ENCODE measurements around the gene CFAP90. TPM values are rescaled to one million over a fixed set of nuclear protein-coding genes. Genes with fewer than 3 reads are reported as not detected.

CFAP90 gene
- total RNA-seq, 1 experiment from 2014 or later = not detected

DNA sequence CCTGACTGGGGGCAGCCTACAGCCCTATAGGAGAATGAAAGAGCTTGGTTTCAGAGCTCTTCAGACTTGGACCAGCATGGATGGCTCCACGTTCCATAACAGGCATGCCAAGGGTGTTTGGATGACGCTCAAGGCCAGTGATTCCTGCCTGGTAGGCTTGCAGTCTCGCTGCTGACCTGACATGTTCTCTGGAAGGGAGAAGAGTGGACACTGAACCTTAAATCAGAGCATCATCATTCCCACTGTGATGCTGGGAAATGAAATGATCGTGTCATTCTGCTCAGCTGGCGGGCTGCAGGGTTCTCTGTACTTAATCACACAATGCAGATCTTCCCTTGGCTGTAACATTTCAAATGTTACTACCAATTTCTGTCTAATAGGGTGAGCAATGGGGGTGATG, 57.0 kb downstream of the CFAP90 start:
- no peak overlapping the region for H3K4me2 ChIP-seq (ENCODE audit: low read length)
- CTCF ChIA-PET = no interaction called here
- H3K27me3 ChIP-seq (ENCODE audit: insufficient read depth, low read length) = peaks cover 14% of the 10 kb centered on the region
- H3K79me2 ChIP-seq (ENCODE audit: insufficient read depth, low read length) = no peaks in the 10 kb centered on the region
- no peak overlapping the region for H3K27ac ChIP-seq (ENCODE audit: low read depth, low read length)
- POLR2A ChIA-PET = no interaction called here
- H3K36me3 ChIP-seq (ENCODE audit: control insufficient read depth in 1 of 2, insufficient read depth in 2 of 2, low read length in 2 of 2) = no peaks in the 10 kb centered on the region
- no peaks in the 10 kb centered on the region for H3K4me1 ChIP-seq (ENCODE audit: control insufficient read depth in 1 of 2, insufficient read depth in 2 of 2, low read length in 2 of 2)
- no peaks in the 10 kb centered on the region for H3K9me3 ChIP-seq (ENCODE audit: control insufficient read depth in 1 of 2, insufficient read depth in 1 of 2, low read depth in 1 of 2, low read length in 2 of 2)
- DNase-seq (ENCODE audit: low read depth, low spot score) (no peak), ATAC-seq (no peak)
- RAD21 ChIA-PET (ENCODE audit: low non-redundant PET in 1 of 2, low total read pairs in 2 of 2, uncharacterized antibody in 2 of 2, unreplicated experiment in 2 of 2) = no interaction called here
- TF ChIP-seq, protein P1, sequence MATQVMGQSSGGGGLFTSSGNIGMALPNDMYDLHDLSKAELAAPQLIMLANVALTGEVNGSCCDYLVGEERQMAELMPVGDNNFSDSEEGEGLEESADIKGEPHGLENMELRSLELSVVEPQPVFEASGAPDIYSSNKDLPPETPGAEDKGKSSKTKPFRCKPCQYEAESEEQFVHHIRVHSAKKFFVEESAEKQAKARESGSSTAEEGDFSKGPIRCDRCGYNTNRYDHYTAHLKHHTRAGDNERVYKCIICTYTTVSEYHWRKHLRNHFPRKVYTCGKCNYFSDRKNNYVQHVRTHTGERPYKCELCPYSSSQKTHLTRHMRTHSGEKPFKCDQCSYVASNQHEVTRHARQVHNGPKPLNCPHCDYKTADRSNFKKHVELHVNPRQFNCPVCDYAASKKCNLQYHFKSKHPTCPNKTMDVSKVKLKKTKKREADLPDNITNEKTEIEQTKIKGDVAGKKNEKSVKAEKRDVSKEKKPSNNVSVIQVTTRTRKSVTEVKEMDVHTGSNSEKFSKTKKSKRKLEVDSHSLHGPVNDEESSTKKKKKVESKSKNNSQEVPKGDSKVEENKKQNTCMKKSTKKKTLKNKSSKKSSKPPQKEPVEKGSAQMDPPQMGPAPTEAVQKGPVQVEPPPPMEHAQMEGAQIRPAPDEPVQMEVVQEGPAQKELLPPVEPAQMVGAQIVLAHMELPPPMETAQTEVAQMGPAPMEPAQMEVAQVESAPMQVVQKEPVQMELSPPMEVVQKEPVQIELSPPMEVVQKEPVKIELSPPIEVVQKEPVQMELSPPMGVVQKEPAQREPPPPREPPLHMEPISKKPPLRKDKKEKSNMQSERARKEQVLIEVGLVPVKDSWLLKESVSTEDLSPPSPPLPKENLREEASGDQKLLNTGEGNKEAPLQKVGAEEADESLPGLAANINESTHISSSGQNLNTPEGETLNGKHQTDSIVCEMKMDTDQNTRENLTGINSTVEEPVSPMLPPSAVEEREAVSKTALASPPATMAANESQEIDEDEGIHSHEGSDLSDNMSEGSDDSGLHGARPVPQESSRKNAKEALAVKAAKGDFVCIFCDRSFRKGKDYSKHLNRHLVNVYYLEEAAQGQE (IDR thresholded peaks at IDR 0.05; ENCODE audit: low read depth) = no peak
- TF ChIP-seq ZFX (IDR thresholded peaks at IDR 0.05) = no peak
- TF ChIP-seq, protein P2, sequence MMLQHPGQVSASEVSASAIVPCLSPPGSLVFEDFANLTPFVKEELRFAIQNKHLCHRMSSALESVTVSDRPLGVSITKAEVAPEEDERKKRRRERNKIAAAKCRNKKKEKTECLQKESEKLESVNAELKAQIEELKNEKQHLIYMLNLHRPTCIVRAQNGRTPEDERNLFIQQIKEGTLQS (IDR thresholded peaks at IDR 0.05) = no peak
- TF ChIP-seq EZH2 (IDR thresholded peaks at IDR 0.05) = no peak
- TF ChIP-seq, protein P3, sequence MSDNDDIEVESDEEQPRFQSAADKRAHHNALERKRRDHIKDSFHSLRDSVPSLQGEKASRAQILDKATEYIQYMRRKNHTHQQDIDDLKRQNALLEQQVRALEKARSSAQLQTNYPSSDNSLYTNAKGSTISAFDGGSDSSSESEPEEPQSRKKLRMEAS (IDR thresholded peaks at IDR 0.05) = no peak
- TF ChIP-seq SP1 (IDR thresholded peaks at IDR 0.05; ENCODE audit: low read depth) = no peak
- TF ChIP-seq EZH2phosphoT487 (IDR thresholded peaks at IDR 0.05; ENCODE audit: borderline replicate concordance) = no peak
- TF ChIP-seq RAD21 (IDR thresholded peaks at IDR 0.05; ENCODE audit: low read depth) = no peak
- TF ChIP-seq, protein P4, sequence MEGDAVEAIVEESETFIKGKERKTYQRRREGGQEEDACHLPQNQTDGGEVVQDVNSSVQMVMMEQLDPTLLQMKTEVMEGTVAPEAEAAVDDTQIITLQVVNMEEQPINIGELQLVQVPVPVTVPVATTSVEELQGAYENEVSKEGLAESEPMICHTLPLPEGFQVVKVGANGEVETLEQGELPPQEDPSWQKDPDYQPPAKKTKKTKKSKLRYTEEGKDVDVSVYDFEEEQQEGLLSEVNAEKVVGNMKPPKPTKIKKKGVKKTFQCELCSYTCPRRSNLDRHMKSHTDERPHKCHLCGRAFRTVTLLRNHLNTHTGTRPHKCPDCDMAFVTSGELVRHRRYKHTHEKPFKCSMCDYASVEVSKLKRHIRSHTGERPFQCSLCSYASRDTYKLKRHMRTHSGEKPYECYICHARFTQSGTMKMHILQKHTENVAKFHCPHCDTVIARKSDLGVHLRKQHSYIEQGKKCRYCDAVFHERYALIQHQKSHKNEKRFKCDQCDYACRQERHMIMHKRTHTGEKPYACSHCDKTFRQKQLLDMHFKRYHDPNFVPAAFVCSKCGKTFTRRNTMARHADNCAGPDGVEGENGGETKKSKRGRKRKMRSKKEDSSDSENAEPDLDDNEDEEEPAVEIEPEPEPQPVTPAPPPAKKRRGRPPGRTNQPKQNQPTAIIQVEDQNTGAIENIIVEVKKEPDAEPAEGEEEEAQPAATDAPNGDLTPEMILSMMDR (IDR thresholded peaks at IDR 0.05 in 2 of 3, conservative IDR thresholded peaks at IDR 0.05 in 1 of 3; ENCODE audit: borderline replicate concordance in 1 of 3, insufficient read depth in 1 of 3, low read depth in 2 of 3, low read length in 2 of 3) = no peak
- TF ChIP-seq FOSL1 (IDR thresholded peaks at IDR 0.05; ENCODE audit: low read depth) = no peak
- no peak for TF ChIP-seq EGR1 (IDR thresholded peaks at IDR 0.05; ENCODE audit: low read depth)
- H3K4me3 ChIP-seq (replicated peaks in 1 of 2; ENCODE audit: low read depth in 1 of 2, low read length in 2 of 2) = no peak overlapping the region
- no peaks in the 10 kb centered on the region for H3K9me2 ChIP-seq (ENCODE audit: insufficient read depth)
- no TSS peak for BruUV-seq (replicated peaks)
- intact Hi-C loops (cut with micrococcal nuclease) = no loop called here
- H3K9ac ChIP-seq (ENCODE audit: low read length) = no peak overlapping the region
- H2AFZ ChIP-seq (ENCODE audit: low read depth, low read length, poor library complexity, severe bottlenecking) = no peak overlapping the region
- H4K20me1 ChIP-seq (ENCODE audit: insufficient read depth) = no peaks in the 10 kb centered on the region
